Left lung (tissue), 10 donors: ENCODE measurements around the gene DYNLT2B. TPM values are rescaled to one million over a fixed set of nuclear protein-coding genes. Genes with fewer than 3 reads are reported as not detected.
A peak's percentile ranks its signal among the peaks of the same experiment; 100 is the strongest.

Experiments
- ATAC-seq: fragments of 200-7000 bp; cut with Tn5 transposase; one replicate; pipeline ENCODE4 v1.9.1; 2020; ENCODE audit warnings: moderate library complexity
- DNase-seq, 4 donors: peaks; one replicate each; pipeline ENCODE4 v3.0.0-alpha.2; 2013 to 2020
- H3K27ac ChIP-seq, 2 donors: fragments of 200-600 bp; sonication (generic) in 1 of 2; one replicate each; pipeline versions ENCODE4 v1.5.0 to v1.8.0; 2020 to 2021
- H3K27me3 ChIP-seq, 2 donors: fragments of 200-600 bp; sonication (generic) in 1 of 2; one replicate each; pipeline versions ENCODE4 v1.5.0 to v1.8.0; 2020 to 2021
- H3K36me3 ChIP-seq, 2 donors: fragments of 200-600 bp; sonication (generic) in 1 of 2; one replicate each; pipeline versions ENCODE4 v1.5.0 to v1.8.0; 2020 to 2021
- H3K4me1 ChIP-seq, 2 donors: fragments of 200-600 bp; one replicate each; pipeline ENCODE4 v1.8.0; 2021
- H3K4me3 ChIP-seq, 2 donors: fragments of 200-600 bp; sonication (generic) in 1 of 2; one replicate each; pipeline versions ENCODE4 v1.5.0 to v1.8.0; 2020 to 2021; ENCODE audit warnings: mild to moderate bottlenecking in 1 of 2
- H3K9me3 ChIP-seq, 2 donors: fragments of 200-600 bp; sonication (generic) in 1 of 2; one replicate each; pipeline versions ENCODE4 v1.5.0 to v1.8.0; 2020 to 2021
- intact Hi-C, 2 donors: fragments of 100-400 bp; cut with DNase I; formaldehyde crosslinking; loops; one replicate each; pipeline versions ENCODE4 v1.11.2 to v1.14.2; 2022
- polyA plus RNA-seq, 6 donors: library from polyadenylated mRNA; unstranded; fragments of 120-200 nt; gene quantifications; one replicate each; pipeline ENCODE4 v1.2.1, GENCODE V29; 2013; ENCODE audit not compliant: insufficient read length in 6 of 6
- total RNA-seq, 2 donors: library from RNA; stranded (reverse); fragmentation: NEBNext Ultra II Directional; extraction: Animal tissue kit (Norgen Biotek cat#: 25700); gene quantifications; one replicate each; pipeline ENCODE4 v1.2.1, GENCODE V29; 2021
- TF ChIP-seq, protein P1 (sequence below), 2 donors: fragments of 200-600 bp; sonication (generic) in 1 of 2; IDR thresholded peaks; one replicate each; pipeline versions ENCODE4 v1.5.0 to v1.8.0; 2021; ENCODE audit warnings: antibody characterized with exemption in 2 of 2
- donor health status: DM: no; HTN: yes; CAD: no.
- donor health status: DM: no; HTN: no; CAD: no.

The DYNLT2B gene
- total and polyA plus RNA-seq, 8 donors = 6.0 to 26.9 (median 25.7) TPM

DNA sequence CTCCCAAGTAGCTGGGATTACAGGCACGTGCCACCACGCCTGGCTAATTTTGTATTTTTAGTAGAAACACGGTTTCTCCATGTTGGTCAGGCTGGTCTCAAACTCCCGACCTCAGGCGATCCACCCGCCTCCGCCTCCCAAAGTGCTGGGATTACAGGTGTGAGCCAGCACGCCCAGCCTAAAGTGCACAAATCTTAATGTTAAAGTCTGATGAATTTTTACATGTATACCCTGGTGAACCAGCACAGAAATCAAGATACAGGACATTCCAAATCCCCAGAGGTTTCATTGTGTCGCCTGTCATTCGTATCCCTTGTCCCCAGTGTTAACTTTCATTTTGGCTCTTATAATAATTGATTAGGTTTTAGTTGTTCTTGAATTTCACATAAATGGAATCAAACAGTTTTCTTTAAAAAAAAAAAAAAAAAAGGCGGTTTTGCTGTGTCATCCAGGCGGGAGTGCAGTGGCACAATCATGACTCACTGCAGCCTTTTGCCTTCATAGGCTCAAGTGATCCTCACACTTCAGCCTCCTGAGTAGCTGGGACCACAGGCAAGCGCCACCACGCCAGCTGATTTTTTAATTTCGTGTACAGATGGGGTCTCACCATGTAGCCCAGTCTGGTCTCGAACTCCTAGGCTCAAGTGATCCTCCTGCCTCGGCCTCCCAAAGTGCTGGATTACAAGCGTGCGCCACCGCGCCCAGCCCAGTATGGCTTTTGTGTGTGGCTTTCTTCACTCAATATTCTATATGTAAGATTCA is 21.6 kb upstream of the DYNLT2B start:
- Histone ChIP-seq H3K27ac (peak overlapping the region in 1 of 2 donors; percentile 26), H3K4me3 (no peak overlapping the region), H3K4me1 (peaks cover 0 to 9% of the 10 kb centered on the region in 2 donors), H3K9me3 (no peaks in the 10 kb centered on the region), H3K36me3 (no peaks in the 10 kb centered on the region), H3K27me3 (peaks cover 0 to 10% of the 10 kb centered on the region in 2 donors)
- ATAC-seq = peak; percentile 39
- TF ChIP-seq, protein P1, sequence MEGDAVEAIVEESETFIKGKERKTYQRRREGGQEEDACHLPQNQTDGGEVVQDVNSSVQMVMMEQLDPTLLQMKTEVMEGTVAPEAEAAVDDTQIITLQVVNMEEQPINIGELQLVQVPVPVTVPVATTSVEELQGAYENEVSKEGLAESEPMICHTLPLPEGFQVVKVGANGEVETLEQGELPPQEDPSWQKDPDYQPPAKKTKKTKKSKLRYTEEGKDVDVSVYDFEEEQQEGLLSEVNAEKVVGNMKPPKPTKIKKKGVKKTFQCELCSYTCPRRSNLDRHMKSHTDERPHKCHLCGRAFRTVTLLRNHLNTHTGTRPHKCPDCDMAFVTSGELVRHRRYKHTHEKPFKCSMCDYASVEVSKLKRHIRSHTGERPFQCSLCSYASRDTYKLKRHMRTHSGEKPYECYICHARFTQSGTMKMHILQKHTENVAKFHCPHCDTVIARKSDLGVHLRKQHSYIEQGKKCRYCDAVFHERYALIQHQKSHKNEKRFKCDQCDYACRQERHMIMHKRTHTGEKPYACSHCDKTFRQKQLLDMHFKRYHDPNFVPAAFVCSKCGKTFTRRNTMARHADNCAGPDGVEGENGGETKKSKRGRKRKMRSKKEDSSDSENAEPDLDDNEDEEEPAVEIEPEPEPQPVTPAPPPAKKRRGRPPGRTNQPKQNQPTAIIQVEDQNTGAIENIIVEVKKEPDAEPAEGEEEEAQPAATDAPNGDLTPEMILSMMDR (IDR thresholded peaks at IDR 0.05) = no peak
- DNase-seq = no peak
- intact Hi-C loops = no loop called here

DNA sequence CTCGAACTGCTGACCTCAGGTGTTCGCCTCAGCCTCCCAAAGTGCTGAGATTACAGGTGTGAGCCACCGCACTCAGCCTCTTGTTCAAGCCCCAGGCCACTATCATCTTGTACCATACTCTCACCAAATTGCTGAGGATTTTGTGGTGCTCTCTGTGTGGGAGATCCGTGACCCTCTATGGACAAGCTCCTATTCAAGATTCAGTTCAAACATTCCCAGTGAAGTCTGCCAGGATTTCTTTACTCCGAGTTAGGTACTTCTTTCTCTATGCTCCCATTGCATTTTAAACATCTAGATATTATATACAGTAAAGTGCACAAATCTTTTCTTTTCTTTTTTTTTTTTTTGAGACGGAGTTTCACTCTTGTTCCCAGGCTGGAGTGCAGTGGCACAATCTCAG is 21.0 kb upstream of the DYNLT2B start:
- intact Hi-C loops = no loop called here
- DNase-seq (no peak), ATAC-seq (no peak)
- Histone ChIP-seq H3K9me3 (no peaks in the 10 kb centered on the region), H3K36me3 (no peaks in the 10 kb centered on the region), H3K4me3 (no peak overlapping the region), H3K27ac (no peak overlapping the region), H3K27me3 (peaks cover 0 to 16% of the 10 kb centered on the region in 2 donors), H3K4me1 (peaks cover 0 to 6% of the 10 kb centered on the region in 2 donors)
- TF ChIP-seq, protein P1 (IDR thresholded peaks at IDR 0.05) = no peak

- intact Hi-C loops = no loop called here
- TF ChIP-seq, protein P1 (IDR thresholded peaks at IDR 0.05) = no peak
- DNase-seq (no peak), ATAC-seq (no peak)
- peaks cover 0 to 16% of the 10 kb centered on the region in 2 donors for H3K27me3 ChIP-seq
- H3K36me3 ChIP-seq = no peaks in the 10 kb centered on the region
- no peak overlapping the region for H3K27ac ChIP-seq
- peaks cover 0 to 6% of the 10 kb centered on the region in 2 donors for H3K4me1 ChIP-seq
- no peaks in the 10 kb centered on the region for H3K9me3 ChIP-seq
- H3K4me3 ChIP-seq = peak overlapping the region in 1 of 2 donors; percentile 18
Observed at GRCh38 chr3:196336319-196337145, 18.5 kb upstream of the DYNLT2B start.

DNA sequence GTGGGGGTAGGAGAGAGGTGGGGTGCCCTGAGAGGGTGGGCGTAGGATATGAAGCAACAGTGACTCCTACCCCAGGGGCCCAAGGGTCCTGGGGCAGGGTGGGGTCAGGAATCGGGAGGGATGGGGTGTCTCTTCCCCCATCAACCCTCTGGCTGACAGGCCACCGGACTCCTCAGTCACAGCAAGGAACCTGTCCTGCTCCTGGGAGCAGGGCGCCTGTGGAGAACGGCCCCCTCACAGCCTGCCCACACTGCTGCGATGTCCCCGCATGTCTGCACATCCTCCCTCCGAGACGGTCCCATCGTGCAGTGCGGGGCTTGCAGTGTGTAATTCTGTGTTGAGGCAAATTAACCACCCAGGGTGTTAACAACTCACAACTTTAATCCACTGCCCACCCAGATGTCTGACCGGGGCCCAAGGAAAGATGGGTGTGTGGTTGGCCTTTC is 17.5 kb upstream of the DYNLT2B start:
- intact Hi-C loops = no loop called here
- Histone ChIP-seq H3K4me1 (peaks cover 0 to 6% of the 10 kb centered on the region in 2 donors), H3K27me3 (peaks cover 0 to 16% of the 10 kb centered on the region in 2 donors), H3K27ac (no peak overlapping the region), H3K4me3 (no peak overlapping the region), H3K36me3 (no peaks in the 10 kb centered on the region), H3K9me3 (no peaks in the 10 kb centered on the region)
- ATAC-seq = no peak
- no peak for DNase-seq
- TF ChIP-seq, protein P1 (IDR thresholded peaks at IDR 0.05) = no peak

DNA sequence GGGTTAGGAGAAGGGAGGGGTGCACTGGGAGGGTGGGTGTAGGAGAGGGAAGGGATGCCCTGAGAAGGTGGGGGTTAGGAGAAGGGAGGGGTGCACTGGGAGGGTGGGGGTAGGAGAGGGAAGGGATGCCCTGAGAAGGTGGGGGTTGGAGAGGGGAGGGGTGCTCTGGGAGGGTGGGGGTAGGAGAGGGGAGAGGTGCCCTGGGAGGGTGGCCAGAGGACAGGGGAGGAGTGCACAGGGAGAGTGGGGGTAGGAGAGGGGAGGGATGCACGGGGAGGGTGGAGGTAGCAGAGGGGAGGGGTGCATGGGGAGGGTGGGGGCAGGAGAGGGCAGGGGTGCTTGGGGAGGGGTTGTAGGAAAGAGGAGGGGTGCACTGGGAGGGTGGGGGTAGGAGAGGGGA is 16.9 kb upstream of the DYNLT2B start:
- Histone ChIP-seq H3K4me3 (no peak overlapping the region), H3K36me3 (no peaks in the 10 kb centered on the region), H3K27ac (no peak overlapping the region), H3K4me1 (peaks cover 0 to 6% of the 10 kb centered on the region in 2 donors), H3K27me3 (peaks cover 0 to 18% of the 10 kb centered on the region in 2 donors), H3K9me3 (no peaks in the 10 kb centered on the region)
- DNase-seq = no peak
- no peak for ATAC-seq
- intact Hi-C loops = no loop called here
- TF ChIP-seq, protein P1 (IDR thresholded peaks at IDR 0.05) = no peak
